GM18951 (cell line): Measurements from ENCODE around the gene SUPT6H.

Source experiments
- POLR2A ChIP-seq: IDR thresholded peaks from 4 replicates; pipeline ENCODE4 v1.6.1; 2011; ENCODE audit warnings: mild to moderate bottlenecking; ENCODE audit not compliant: insufficient read length, insufficient read depth; ENCODE audit errors: extremely low read depth
- in situ Hi-C: fragments of 300-500 bp; cut with MboI; formaldehyde crosslinking; loops from one replicate; pipeline ENCODE4 v1.12.0; 2022; ENCODE audit warnings: low sequenced_read_pairs, mixed read lengths, inconsistent platforms; ENCODE audit not compliant: unreplicated experiment

Gene SUPT6H

GRCh38 chr17:28744104-28744971 is 82.3 kb downstream of the SUPT6H start:
- in situ Hi-C loops: no loop called here
- no peak for TF ChIP-seq POLR2A

GRCh38 chr17:28744972-28745785 is 83.2 kb downstream of the SUPT6H start:
- in situ Hi-C loops: no loop called here
- peak; percentile 44 for TF ChIP-seq POLR2A

GRCh38 chr17:28745786-28746411 is 83.9 kb downstream of the SUPT6H start:
- in situ Hi-C loops: no loop called here
- no peak for TF ChIP-seq POLR2A

- TF ChIP-seq POLR2A: no peak
- in situ Hi-C loops: no loop called here
Measured at GRCh38 chr17:28746611-28747050, 84.6 kb downstream of the SUPT6H start.

GRCh38 chr17:28747051-28747691 is 85.2 kb downstream of the SUPT6H start:
- in situ Hi-C loops: no loop called here
- TF ChIP-seq POLR2A: no peak

- peak; percentile 26 for TF ChIP-seq POLR2A
- in situ Hi-C loops: no loop called here
Measured at GRCh38 chr17:28747801-28748750, 86.1 kb downstream of the SUPT6H start.

- TF ChIP-seq POLR2A: no peak
Measured at GRCh38 chr17:28748852-28749515, 87.0 kb downstream of the SUPT6H start.

GRCh38 chr17:28749516-28750177 is 87.6 kb downstream of the SUPT6H start:
- no peak for TF ChIP-seq POLR2A
- in situ Hi-C loops: no loop called here

More at GRCh38 chr17:28748852-28749515, 87.0 kb downstream of the SUPT6H start:
- in situ Hi-C loops: no loop called here

GRCh38 chr17:28750178-28751047 is 88.4 kb downstream of the SUPT6H start:
- in situ Hi-C loops: no loop called here

More at GRCh38 chr17:28750178-28751047, 88.4 kb downstream of the SUPT6H start:
- TF ChIP-seq POLR2A: peak; percentile 36
